T-helper 2 cell treated with Interferon-gamma antibody and Interleukin-4, amounts not matched to agents 5 μg/mL and 100 μg/mL, for 36 hours (primary cell): ENCODE measurements around the gene ASAP2.

Source experiments
- DNase-seq: peaks from one replicate; pipeline ENCODE4 v3.0.0; 2021; ENCODE audit warnings: low spot score
- H3K27ac Mint-ChIP-seq: one replicate; pipeline ENCODE4 v1.8.0; 2021; ENCODE audit warnings: mild to moderate bottlenecking, mixed read lengths
- H3K27me3 Mint-ChIP-seq: one replicate; pipeline ENCODE4 v1.8.0; 2021; ENCODE audit warnings: low read depth, mixed read lengths
- H3K36me3 Mint-ChIP-seq: one replicate; pipeline ENCODE4 v1.8.0; 2021; ENCODE audit warnings: low read depth, mixed read lengths
- H3K4me1 Mint-ChIP-seq: one replicate; pipeline ENCODE4 v1.8.0; 2021; ENCODE audit warnings: low read depth, mixed read lengths
- H3K4me3 Mint-ChIP-seq: one replicate; pipeline ENCODE4 v1.8.0; 2022; ENCODE audit warnings: mild to moderate bottlenecking, moderate library complexity, mixed read lengths
- H3K9me3 Mint-ChIP-seq: one replicate; pipeline ENCODE4 v1.8.0; 2021; ENCODE audit warnings: mixed read lengths

Gene ASAP2

GRCh38 chr2:9236867-9237266, 30.3 kb downstream of the ASAP2 start:
- H3K27me3 Mint-ChIP-seq = peaks cover 9% of the 10 kb centered on the region
- H3K4me1 Mint-ChIP-seq = no peaks in the 10 kb centered on the region
- no peaks in the 10 kb centered on the region for H3K36me3 Mint-ChIP-seq
- H3K27ac Mint-ChIP-seq = no peak overlapping the region
- no peak overlapping the region for H3K4me3 Mint-ChIP-seq
- no peak for DNase-seq
- no peaks in the 10 kb centered on the region for H3K9me3 Mint-ChIP-seq

DNA sequence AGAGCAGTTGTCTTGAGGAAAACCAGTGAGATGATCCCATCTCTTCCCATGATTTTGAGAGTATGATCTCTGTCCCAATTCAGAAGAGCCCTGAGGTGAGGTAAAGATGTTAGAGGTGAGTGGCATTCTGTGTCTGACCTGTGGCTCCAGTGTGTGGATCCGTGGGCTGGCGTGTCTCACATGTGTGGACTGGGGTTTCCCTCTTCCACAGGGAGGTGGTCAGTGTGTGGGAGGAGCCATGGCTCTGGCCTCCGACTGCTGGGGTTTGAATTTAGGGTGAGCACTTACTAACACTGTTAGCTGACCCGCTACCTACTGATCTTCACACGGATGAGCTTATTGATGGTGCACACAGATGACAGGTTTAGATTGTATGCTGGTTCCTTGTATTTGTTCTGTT, 31.2 kb downstream of the ASAP2 start:
- H3K36me3 Mint-ChIP-seq = no peaks in the 10 kb centered on the region
- peaks cover 5% of the 10 kb centered on the region for H3K27me3 Mint-ChIP-seq
- H3K4me1 Mint-ChIP-seq = no peaks in the 10 kb centered on the region
- H3K9me3 Mint-ChIP-seq = no peaks in the 10 kb centered on the region
- DNase-seq = no peak
- H3K4me3 Mint-ChIP-seq = no peak overlapping the region
- no peak overlapping the region for H3K27ac Mint-ChIP-seq

DNA sequence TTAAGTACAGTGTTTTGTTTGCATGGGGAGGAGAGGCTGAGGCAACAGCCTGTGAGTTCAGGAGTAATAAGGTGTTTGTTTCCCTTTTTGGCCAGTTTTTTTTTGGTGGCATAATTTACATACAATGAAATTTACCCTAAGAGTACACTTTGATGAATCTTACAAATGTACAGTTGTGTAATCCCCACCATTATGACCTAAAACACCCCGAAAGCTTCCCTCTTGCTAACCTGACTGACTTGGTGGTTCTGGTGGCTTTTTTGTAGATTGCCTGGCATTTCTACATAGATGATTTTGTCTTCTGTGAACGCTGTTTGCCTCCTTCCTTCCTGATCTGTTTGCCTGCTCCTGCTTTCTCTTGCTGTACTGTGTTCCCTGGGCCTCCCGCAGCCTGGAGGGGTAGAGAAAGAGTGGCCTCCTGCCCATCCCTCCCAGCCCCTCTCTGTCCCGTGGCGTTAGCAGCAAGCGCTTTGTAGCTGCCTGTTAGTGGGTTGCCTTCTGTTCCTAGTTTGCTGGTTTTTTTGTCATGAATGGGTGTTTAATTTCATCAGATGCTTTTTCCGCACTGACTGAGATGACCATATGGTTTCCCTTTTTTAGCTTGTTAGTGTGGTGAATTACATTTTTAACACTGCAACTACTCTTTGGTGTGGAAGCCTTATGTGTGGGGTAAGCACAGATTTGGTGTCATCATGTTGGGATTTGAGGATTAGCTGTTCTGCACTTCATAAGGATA, 32.1 kb downstream of the ASAP2 start:
- Mint-ChIP-seq H3K27ac (no peak overlapping the region), H3K27me3 (peaks cover 5% of the 10 kb centered on the region), H3K4me3 (no peak overlapping the region), H3K9me3 (no peaks in the 10 kb centered on the region), H3K4me1 (no peaks in the 10 kb centered on the region), H3K36me3 (no peaks in the 10 kb centered on the region)
- DNase-seq = no peak

DNA sequence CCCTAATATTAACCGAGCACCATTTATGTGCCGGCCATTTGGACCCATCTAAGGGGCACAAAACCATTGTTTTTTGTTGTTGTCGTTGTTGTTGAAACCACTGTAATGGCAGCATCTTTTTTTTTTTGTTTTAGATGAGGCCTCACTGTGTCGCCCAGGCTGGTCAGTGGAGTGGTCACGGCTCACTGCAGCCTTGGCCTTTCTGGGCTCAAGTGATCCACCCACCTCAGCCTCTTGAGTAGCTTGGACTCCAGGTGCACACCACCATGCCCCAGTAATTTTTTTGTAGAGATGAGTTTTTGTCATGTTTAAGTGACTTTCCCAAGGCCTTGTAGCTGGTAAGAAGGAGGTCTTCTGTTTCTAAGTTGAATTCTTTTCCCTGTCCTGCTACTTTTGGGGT, 33.0 kb downstream of the ASAP2 start:
- Mint-ChIP-seq H3K36me3 (no peaks in the 10 kb centered on the region), H3K27me3 (peaks cover 5% of the 10 kb centered on the region), H3K27ac (no peak overlapping the region), H3K4me1 (no peaks in the 10 kb centered on the region), H3K4me3 (no peak overlapping the region), H3K9me3 (no peaks in the 10 kb centered on the region)
- DNase-seq = no peak

GRCh38 chr2:9240745-9241144, 34.1 kb downstream of the ASAP2 start:
- Mint-ChIP-seq H3K4me3 (no peak overlapping the region), H3K36me3 (no peaks in the 10 kb centered on the region), H3K27ac (no peak overlapping the region), H3K27me3 (peaks cover 5% of the 10 kb centered on the region), H3K9me3 (no peaks in the 10 kb centered on the region), H3K4me1 (no peaks in the 10 kb centered on the region)
- DNase-seq = no peak

DNA sequence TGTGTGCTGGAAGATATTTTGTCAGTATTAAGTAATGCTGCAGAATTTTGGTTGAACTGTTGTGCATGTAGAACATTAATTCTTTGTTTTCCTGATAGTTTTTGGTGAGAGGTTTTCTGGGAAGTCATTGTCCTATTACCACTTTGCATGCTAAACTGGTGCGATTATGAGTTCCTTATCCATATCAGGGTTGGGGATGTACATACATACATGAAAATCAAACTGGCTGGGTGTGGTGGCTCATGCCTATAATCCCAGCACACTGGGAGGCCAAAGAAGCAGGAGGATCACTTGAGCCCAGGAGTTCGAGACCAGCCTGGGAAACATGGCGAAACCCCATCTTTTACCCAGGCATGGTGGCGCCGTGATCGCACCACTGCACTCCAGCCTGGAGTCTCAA, 34.6 kb downstream of the ASAP2 start:
- Mint-ChIP-seq H3K4me3 (no peak overlapping the region), H3K4me1 (no peaks in the 10 kb centered on the region), H3K9me3 (no peaks in the 10 kb centered on the region), H3K27me3 (peaks cover 5% of the 10 kb centered on the region), H3K27ac (no peak overlapping the region), H3K36me3 (no peaks in the 10 kb centered on the region)
- DNase-seq = no peak

- DNase-seq = no peak
- H3K27me3 Mint-ChIP-seq = peaks cover 5% of the 10 kb centered on the region
- no peaks in the 10 kb centered on the region for H3K36me3 Mint-ChIP-seq
- no peak overlapping the region for H3K27ac Mint-ChIP-seq
- no peaks in the 10 kb centered on the region for H3K9me3 Mint-ChIP-seq
- H3K4me3 Mint-ChIP-seq = no peak overlapping the region
- H3K4me1 Mint-ChIP-seq = no peaks in the 10 kb centered on the region
Measured at GRCh38 chr2:9243357-9243756, 36.7 kb downstream of the ASAP2 start.

DNA sequence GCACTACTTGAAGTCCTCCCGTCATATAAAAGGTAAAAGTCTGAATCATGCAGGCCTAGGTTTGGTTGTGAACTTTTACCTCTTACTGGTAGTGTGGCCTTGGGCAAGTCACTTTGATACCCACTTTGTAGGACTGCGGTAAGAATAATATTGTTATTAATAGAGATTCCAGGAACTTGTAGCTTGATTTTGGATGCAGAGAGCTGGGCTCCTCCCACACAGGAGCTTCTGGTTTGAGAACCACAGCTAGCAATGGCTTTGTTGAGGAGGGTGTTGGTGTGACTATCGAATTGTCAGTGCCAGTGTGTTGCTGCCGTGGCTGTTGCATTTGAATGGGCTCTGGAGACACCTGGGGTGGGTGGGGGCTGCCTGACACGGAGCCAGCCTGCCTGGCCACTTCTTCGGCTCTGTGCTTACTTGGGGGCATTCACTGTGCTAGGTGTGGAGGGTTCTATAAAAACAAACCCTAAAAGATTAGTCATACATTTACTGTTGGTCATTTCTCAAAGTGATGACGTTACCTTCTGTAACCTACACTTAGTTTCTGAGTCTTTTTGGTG, 38.5 kb downstream of the ASAP2 start:
- H3K27me3 Mint-ChIP-seq = peaks cover 10% of the 10 kb centered on the region
- no peaks in the 10 kb centered on the region for H3K36me3 Mint-ChIP-seq
- no peak overlapping the region for H3K4me3 Mint-ChIP-seq
- H3K9me3 Mint-ChIP-seq = no peaks in the 10 kb centered on the region
- DNase-seq = no peak
- H3K27ac Mint-ChIP-seq = no peak overlapping the region
- no peaks in the 10 kb centered on the region for H3K4me1 Mint-ChIP-seq

DNA sequence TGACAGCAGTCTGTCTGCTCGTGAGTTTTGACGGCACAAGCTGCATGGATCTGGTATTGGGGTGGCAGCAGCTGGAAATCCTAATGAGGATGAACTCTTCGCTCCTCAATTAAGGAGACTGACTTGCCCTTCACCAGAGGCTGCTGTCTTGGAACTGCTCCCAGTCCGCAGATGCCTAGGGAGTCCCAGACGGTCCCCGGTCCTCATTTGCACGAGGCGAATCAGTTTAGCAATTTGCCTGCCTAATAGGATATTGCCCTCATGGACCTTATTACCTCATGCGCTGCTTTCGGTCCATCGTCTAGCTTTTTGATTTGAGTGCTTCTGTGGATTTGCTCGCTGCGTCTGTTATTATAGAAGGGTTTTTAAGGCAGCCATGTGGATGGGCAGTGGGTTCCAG, 40.6 kb downstream of the ASAP2 start:
- no peaks in the 10 kb centered on the region for H3K4me1 Mint-ChIP-seq
- no peaks in the 10 kb centered on the region for H3K36me3 Mint-ChIP-seq

DNA sequence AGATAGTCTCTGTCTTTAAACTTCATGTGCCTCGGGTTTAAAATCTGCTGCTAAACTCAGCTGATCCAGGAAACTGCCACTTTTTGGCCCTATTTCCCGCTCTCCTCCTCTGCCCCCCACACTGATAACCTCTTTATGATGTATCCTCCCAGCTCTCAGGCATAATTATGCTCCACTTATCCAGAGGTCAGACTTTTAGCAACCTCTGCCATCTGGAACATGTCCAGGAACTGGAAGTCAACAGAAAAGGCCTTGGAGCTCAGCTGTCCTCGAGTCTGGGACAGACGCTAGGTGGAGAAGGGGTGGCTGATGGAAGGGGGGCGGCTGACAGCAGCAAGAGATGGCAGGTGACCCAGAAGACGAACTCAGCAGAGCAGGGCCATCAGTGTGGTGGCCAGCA, 41.2 kb downstream of the ASAP2 start:
- no peak for DNase-seq
- Mint-ChIP-seq H3K4me3 (no peak overlapping the region), H3K27ac (no peak overlapping the region), H3K9me3 (no peaks in the 10 kb centered on the region), H3K27me3 (peaks cover 8% of the 10 kb centered on the region), H3K4me1 (no peaks in the 10 kb centered on the region), H3K36me3 (no peaks in the 10 kb centered on the region)

More for the DNA sequence above, 40.6 kb downstream of the ASAP2 start:
- no peak overlapping the region for H3K4me3 Mint-ChIP-seq
- peaks cover 8% of the 10 kb centered on the region for H3K27me3 Mint-ChIP-seq
- H3K9me3 Mint-ChIP-seq = no peaks in the 10 kb centered on the region
- no peak for DNase-seq
- H3K27ac Mint-ChIP-seq = no peak overlapping the region

DNA sequence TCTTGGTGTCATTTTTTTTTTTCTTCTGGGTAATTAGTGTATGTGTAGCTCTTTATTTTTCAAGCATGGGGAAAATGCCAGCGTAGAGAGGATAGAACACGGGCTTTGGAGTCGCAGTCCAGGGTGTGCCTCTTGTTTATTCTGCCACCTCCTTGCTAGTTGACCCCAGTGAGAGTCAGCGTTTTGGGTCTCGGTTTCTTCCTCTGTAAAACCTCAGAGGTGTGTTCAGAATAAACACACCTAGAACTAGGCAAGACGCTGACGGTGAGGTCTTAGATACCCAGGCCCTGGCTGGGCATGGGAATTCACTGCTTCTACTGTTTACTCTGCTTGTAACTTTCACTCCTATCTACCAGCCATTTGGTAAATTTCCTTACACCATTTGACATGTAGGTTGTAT, 41.8 kb downstream of the ASAP2 start:
- H3K9me3 Mint-ChIP-seq = no peaks in the 10 kb centered on the region
- DNase-seq = no peak
- no peak overlapping the region for H3K27ac Mint-ChIP-seq
- peaks cover 8% of the 10 kb centered on the region for H3K27me3 Mint-ChIP-seq
- H3K4me3 Mint-ChIP-seq = no peak overlapping the region
- no peaks in the 10 kb centered on the region for H3K4me1 Mint-ChIP-seq
- no peaks in the 10 kb centered on the region for H3K36me3 Mint-ChIP-seq

GRCh38 chr2:9249020-9249800, 42.6 kb downstream of the ASAP2 start:
- no peaks in the 10 kb centered on the region for H3K4me1 Mint-ChIP-seq
- H3K4me3 Mint-ChIP-seq = no peak overlapping the region
- H3K9me3 Mint-ChIP-seq = no peaks in the 10 kb centered on the region
- DNase-seq = no peak
- no peaks in the 10 kb centered on the region for H3K36me3 Mint-ChIP-seq
- H3K27me3 Mint-ChIP-seq = peaks cover 8% of the 10 kb centered on the region
- no peak overlapping the region for H3K27ac Mint-ChIP-seq

DNA sequence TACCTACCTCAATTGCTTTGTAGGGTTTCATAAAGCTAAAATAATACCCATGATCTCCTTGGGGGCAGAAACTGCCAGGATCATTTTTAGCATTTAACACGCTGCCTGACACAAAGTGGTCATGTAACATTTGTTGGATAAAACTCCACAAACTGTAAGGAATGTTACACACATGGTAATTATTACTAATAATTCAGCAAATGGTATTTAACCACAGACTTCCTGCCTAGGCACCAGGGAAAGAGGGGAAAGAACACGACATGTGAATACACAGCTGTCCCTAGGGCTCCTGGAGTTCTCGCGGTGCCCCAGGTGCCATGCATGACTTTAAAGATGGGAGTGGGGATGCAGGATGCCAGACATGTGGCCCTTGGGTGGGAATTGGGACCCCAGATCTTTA, 43.5 kb downstream of the ASAP2 start:
- H3K9me3 Mint-ChIP-seq = no peaks in the 10 kb centered on the region
- no peak overlapping the region for H3K4me3 Mint-ChIP-seq
- no peaks in the 10 kb centered on the region for H3K36me3 Mint-ChIP-seq
- no peaks in the 10 kb centered on the region for H3K4me1 Mint-ChIP-seq
- H3K27me3 Mint-ChIP-seq = peaks cover 8% of the 10 kb centered on the region
- no peak for DNase-seq
- H3K27ac Mint-ChIP-seq = no peak overlapping the region

- H3K4me1 Mint-ChIP-seq = no peaks in the 10 kb centered on the region
- H3K36me3 Mint-ChIP-seq = no peaks in the 10 kb centered on the region
- no peak for DNase-seq
- H3K27ac Mint-ChIP-seq = no peak overlapping the region
- H3K27me3 Mint-ChIP-seq = peaks cover 8% of the 10 kb centered on the region
- no peak overlapping the region for H3K4me3 Mint-ChIP-seq
- H3K9me3 Mint-ChIP-seq = no peaks in the 10 kb centered on the region
Measured at GRCh38 chr2:9250498-9251153, 44.0 kb downstream of the ASAP2 start.
